Right lobe of liver (tissue), 6 donors: Measurements from ENCODE around the gene DCAF5. TPM values are rescaled to one million over a fixed set of nuclear protein-coding genes. Genes with fewer than 3 reads are reported as not detected.
A peak's percentile ranks its signal among the peaks of the same experiment; 100 is the strongest.

Source experiments
- ATAC-seq, 4 donors: fragments of 200-7000 bp; cut with Tn5 transposase; one replicate each; pipeline ENCODE4 v1.9.1; 2020; ENCODE audit warnings: mild to moderate bottlenecking in 4 of 4, moderate library complexity in 4 of 4
- DNase-seq, 3 donors: peaks; one replicate each; pipeline ENCODE4 v3.0.0-alpha.2; 2020
- H3K27ac ChIP-seq, 3 donors: fragments of 200-600 bp; one replicate each; pipeline ENCODE4 v1.8.0; 2022
- H3K27me3 ChIP-seq, 2 donors: fragments of 200-600 bp; one replicate each; pipeline ENCODE4 v1.8.0; 2022
- H3K36me3 ChIP-seq, 4 donors: fragments of 200-600 bp; sonication (generic) in 1 of 4; one replicate each; pipeline versions ENCODE4 v1.5.1 to v1.8.0; 2017 to 2022; ENCODE audit warnings: control low read depth in 1 of 4
- H3K4me1 ChIP-seq, 4 donors: fragments of 200-600 bp; sonication (generic) in 1 of 4; one replicate each; pipeline versions ENCODE4 v1.5.1 to v1.8.0; 2017 to 2022; ENCODE audit warnings: control low read depth in 1 of 4
- H3K4me3 ChIP-seq, 3 donors: fragments of 200-600 bp; one replicate each; pipeline ENCODE4 v1.8.0; 2022
- H3K9me3 ChIP-seq, 4 donors: fragments of 200-600 bp; sonication (generic) in 1 of 4; one replicate each; pipeline versions ENCODE4 v1.5.1 to v1.8.0; 2017 to 2022; ENCODE audit warnings: control low read depth in 1 of 4
- CTCF ChIP-seq, 4 donors: fragments of 200-600 bp in 3 of 4; fragments of 450-650 bp in 1 of 4; IDR thresholded peaks; one replicate each; pipeline versions ENCODE4 v1.5.1 to v1.8.0; 2016 to 2022; ENCODE audit warnings: antibody characterized with exemption in 4 of 4, mild to moderate bottlenecking in 2 of 4
- POLR2A ChIP-seq: fragments of 450-650 bp; IDR thresholded peaks from one replicate; pipeline ENCODE4 v1.6.1; 2017; ENCODE audit warnings: antibody characterized with exemption, mild to moderate bottlenecking
- WGBS: methylation state at CpG from one replicate; pipeline ENCODE4 v1.1.6; 2018; ENCODE audit warnings: low coverage, low lambda C conversion rate; ENCODE audit not compliant: insufficient coverage; ENCODE audit errors: missing lambda C conversion rate; 5-methylcytosine and 5-hydroxymethylcytosine counted together
- intact Hi-C, 2 donors: fragments of 100-400 bp; cut with DNase I; formaldehyde crosslinking; loops; one replicate each; pipeline versions ENCODE4 v1.11.2 to v1.14.1; 2022
- total RNA-seq, 6 experiments: library from RNA; depleted of rRNA in 2 of 6; stranded (reverse); fragments of >200 nt in 2 of 6; fragmentation: NEBNext Ultra II Directional in 3 of 6; extraction: Animal tissue kit (Norgen Biotek cat#: 25700) in 3 of 6; gene quantifications; one replicate each; pipeline versions ENCODE4 v1.1.0 to v1.2.4, GENCODE V29; 2016 to 2023
- donor health status: DM: no; HTN: yes; CAD: no.
- donor health status: DM: no; HTN: no; CAD: no.
- donor health status: DM: no; HTN: no; CAD: no.
- donor health status: DM: no; HTN: yes; CAD: no.
- donor health status: DM: no; HTN: yes; CAD: no.

Gene DCAF5
- total RNA-seq, 6 experiments from 2014 or later: 21.8 to 31.4 (median 28.0) TPM

- WGBS: 62% methylated on average over 5 of the region's 8 CpGs
- H3K4me3 ChIP-seq: no peak overlapping the region
- intact Hi-C loops: no loop called here
- DNase-seq (peak in 1 of 3 donors; percentile 35), ATAC-seq (peak; percentile 18 to 37 (median 25))
- peaks cover 0 to 20% (median 7%) of the 10 kb centered on the region in 4 donors for H3K4me1 ChIP-seq
- H3K27me3 ChIP-seq: no peaks in the 10 kb centered on the region
- H3K9me3 ChIP-seq: no peaks in the 10 kb centered on the region
- no peaks in the 10 kb centered on the region for H3K36me3 ChIP-seq
- no peak for TF ChIP-seq POLR2A
- TF ChIP-seq CTCF (IDR thresholded peaks at IDR 0.05): no peak
- H3K27ac ChIP-seq: peak overlapping the region; percentile 57 to 77 (median 60)
These were observed 109.2 kb downstream of the DCAF5 start for GRCh38 chr14:69043596-69044260.

GRCh38 chr14:69042787-69043444, 110.0 kb downstream of the DCAF5 start:
- no peaks in the 10 kb centered on the region for H3K9me3 ChIP-seq
- H3K27me3 ChIP-seq: no peaks in the 10 kb centered on the region
- peak; percentile 78 to 79 (median 79) for DNase-seq
- intact Hi-C loops: no loop called here
- peaks cover 0 to 14% (median 7%) of the 10 kb centered on the region in 4 donors for H3K4me1 ChIP-seq
- H3K4me3 ChIP-seq: peak overlapping the region in 1 of 3 donors; percentile 12
- TF ChIP-seq CTCF (IDR thresholded peaks at IDR 0.05) (peak in 2 of 4 donors; percentile 19 to 22), POLR2A (peak; percentile 29)
- H3K36me3 ChIP-seq: no peaks in the 10 kb centered on the region
- peak overlapping the region; percentile 57 to 77 (median 60) for H3K27ac ChIP-seq
- ATAC-seq: peak; percentile 66 to 88 (median 84)
- 12% methylated on average over 10 of the region's 10 CpGs for WGBS

- H3K27ac ChIP-seq: peak overlapping the region in 1 of 3 donors; percentile 77
- peaks cover 0 to 14% (median 7%) of the 10 kb centered on the region in 4 donors for H3K4me1 ChIP-seq
- no peaks in the 10 kb centered on the region for H3K27me3 ChIP-seq
- TF ChIP-seq POLR2A: no peak
- TF ChIP-seq CTCF (IDR thresholded peaks at IDR 0.05): no peak
- DNase-seq: no peak
- intact Hi-C loops: no loop called here
- ATAC-seq: no peak
- H3K4me3 ChIP-seq: no peak overlapping the region
- 42% methylated on average over 3 of the region's 3 CpGs for whole genome bisulfite sequencing
- H3K9me3 ChIP-seq: no peaks in the 10 kb centered on the region
- H3K36me3 ChIP-seq: no peaks in the 10 kb centered on the region
These were observed 110.6 kb downstream of the DCAF5 start for GRCh38 chr14:69042299-69042698.

GRCh38 chr14:69041783-69042182, 111.1 kb downstream of the DCAF5 start:
- no peaks in the 10 kb centered on the region for H3K27me3 ChIP-seq
- no peak overlapping the region for H3K4me3 ChIP-seq
- no peak for TF ChIP-seq POLR2A
- no peak for TF ChIP-seq CTCF (IDR thresholded peaks at IDR 0.05)
- DNase-seq: no peak
- H3K27ac ChIP-seq: peak overlapping the region in 1 of 3 donors; percentile 77
- WGBS: 77% methylated on average over 7 of the region's 7 CpGs
- H3K36me3 ChIP-seq: no peaks in the 10 kb centered on the region
- no peak for ATAC-seq
- no peaks in the 10 kb centered on the region for H3K9me3 ChIP-seq
- H3K4me1 ChIP-seq: peaks cover 0 to 14% (median 7%) of the 10 kb centered on the region in 4 donors
- intact Hi-C loops: no loop called here
